HG03442 (cell line): ENCODE results near the gene GOLGA2.

Experiments
- ATAC-seq: cut with Tn5 transposase; IDR thresholded peaks from one replicate; pipeline ENCODE4 v1.9.1; 2021; ENCODE audit warnings: mild to moderate bottlenecking, moderate library complexity; ENCODE audit not compliant: unreplicated experiment

The GOLGA2 gene, protein sequence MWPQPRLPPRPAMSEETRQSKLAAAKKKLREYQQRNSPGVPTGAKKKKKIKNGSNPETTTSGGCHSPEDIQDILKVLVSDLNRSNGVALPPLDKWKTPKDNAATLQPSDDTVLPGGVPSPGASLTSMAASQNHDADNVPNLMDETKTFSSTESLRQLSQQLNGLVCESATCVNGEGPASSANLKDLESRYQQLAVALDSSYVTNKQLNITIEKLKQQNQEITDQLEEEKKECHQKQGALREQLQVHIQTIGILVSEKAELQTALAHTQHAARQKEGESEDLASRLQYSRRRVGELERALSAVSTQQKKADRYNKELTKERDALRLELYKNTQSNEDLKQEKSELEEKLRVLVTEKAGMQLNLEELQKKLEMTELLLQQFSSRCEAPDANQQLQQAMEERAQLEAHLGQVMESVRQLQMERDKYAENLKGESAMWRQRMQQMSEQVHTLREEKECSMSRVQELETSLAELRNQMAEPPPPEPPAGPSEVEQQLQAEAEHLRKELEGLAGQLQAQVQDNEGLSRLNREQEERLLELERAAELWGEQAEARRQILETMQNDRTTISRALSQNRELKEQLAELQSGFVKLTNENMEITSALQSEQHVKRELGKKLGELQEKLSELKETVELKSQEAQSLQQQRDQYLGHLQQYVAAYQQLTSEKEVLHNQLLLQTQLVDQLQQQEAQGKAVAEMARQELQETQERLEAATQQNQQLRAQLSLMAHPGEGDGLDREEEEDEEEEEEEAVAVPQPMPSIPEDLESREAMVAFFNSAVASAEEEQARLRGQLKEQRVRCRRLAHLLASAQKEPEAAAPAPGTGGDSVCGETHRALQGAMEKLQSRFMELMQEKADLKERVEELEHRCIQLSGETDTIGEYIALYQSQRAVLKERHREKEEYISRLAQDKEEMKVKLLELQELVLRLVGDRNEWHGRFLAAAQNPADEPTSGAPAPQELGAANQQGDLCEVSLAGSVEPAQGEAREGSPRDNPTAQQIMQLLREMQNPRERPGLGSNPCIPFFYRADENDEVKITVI

DNA sequence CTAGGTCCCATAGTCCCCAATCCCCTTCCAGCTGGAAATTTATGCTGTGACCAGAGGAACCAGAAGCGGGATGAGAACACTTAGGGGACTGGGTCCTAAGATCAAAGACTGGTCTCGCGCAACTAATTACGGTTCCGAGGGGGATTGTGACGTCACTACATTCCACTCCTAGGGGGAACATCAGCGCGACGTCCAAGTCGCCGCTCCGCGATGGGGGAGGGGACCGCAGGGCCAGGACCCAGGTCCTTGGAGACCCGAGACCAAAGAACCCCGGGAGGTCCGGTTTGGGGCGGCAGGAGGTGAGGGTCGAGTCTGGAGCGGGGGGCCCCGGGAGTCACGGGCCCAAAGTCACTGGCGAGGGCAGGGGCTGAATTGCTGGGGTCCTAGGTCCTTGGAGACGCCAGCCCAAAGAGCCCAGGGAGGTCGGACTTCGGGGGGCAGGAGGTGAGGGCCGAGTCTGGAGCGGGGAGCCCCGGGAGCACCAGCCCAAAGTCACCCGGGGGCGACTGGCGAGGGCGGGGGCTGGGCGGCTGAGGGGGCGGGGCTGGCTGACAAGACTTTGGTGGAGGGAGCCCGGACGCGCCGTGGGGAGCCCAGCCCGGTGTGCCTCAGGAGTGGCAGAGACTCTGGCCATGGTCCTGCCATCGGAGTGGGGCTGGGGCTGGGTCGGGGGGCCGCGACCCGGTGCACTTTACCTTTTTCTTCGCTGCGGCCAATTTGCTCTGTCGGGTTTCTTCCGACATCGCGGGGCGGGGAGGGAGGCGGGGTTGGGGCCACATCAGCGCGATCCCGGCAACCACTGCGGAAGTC, at the start of gene GOLGA2:
Gene GOLGA2, minus strand, starts transcription at position 810 of the 810 bp plus-strand sequence. Its CDS starts 31 bp downstream, at position 779.
- ATAC-seq = peak; percentile 31

DNA sequence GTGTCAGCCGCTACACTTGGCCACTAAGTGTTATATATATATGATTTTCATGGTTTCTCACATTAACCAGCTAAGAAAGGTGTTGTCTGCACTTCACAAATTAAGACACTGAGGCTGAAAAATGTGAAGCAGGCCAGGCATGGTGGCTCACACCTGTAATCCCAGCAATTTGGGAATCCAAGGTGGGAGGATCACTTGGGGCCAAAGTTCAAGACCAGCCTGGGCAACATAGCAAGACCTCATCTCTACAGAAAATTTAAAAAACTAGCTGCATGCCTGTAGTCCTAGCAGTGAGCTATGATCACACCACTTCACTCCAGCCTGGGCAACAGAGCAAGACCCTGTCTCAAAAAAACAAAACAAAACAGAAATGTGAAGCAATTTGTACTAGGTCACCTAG, 48.6 kb upstream of the GOLGA2 start:
- no peak for ATAC-seq

DNA sequence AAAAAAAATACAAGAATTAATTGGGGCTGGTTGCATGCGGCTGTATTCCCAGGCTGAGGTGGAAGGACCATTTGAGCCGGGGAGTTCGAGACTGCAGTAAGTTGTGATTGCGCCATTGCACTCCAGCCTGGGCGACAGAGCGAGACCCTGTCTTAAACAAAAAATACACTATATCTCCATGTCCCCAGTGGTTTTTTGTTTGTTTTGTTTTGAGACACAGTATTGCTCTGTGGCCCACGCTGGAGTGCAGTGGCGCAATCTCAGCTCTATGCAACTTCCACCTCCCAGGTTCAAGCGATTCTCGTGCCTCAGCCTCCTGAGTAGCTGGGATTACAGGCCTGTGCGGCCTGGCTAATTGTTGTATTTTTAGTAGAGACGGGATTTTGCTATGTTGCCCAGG, 48.0 kb upstream of the GOLGA2 start:
- no peak for ATAC-seq

DNA sequence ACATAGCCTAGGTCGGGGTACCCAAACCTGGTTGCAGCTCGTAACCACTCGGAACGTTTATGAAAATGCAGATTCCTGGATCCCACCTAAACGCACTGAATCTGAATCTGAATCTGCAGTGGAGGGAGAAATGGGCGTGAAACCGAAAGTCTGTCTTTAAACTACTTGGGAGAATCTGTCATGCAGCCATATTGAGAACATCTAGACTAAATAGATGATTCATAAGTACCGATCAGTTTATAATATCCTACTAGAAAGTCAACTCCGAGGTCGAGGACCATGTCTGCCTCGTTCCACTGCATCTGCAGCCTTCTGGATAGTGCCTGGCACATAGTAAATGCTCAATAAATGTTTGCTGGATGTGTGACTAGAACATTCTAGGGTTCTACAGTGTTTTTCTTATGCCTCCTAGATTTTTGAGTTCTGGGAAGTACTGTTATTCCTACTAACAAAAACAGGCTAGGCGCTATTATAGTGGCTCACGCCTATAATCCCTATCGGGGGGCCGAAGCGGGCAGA, 47.5 kb upstream of the GOLGA2 start:
- ATAC-seq = no peak

DNA sequence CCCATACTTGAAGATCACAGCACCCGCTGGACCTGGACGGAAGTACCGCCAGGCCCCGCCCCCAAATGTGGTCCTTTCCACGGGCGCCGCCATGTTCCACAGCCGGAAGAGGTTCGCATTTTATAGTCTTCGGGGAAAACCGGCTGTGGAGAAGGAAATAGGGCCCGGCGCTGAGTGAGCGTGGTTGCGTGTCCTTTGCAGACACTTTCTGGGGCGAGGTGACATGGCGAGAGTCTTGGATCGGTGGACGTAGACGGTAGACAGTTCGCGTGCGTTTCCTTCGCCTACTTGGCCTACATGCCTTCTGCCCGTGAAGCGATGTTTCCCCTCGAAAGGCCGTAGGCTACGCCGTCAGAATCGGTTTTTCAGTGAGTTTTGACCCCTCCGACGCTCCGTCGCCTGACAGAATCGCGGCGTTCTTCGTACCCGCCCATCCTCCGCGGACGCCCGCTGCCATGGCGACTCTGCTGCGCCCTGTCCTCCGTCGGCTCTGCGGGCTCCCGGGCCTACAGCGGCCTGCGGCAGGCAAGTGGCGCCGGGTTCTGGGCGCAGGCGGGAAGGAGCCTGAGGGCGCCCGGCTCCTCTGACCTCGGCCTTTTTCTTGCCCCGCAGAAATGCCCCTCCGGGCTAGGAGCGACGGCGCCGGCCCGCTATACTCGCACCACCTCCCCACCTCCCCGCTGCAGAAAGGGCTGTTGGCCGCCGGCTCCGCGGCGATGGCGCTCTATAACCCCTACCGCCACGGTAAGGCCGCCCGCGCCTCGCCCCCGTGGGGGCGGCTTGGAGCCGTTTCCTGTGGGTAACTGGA, 46.8 kb upstream of the GOLGA2 start, which contains the start of the genes COQ4 and TRUB2:
Gene COQ4, plus strand, starts transcription at position 436 of the 808 bp plus-strand sequence. Its CDS starts 20 bp downstream, at position 456.
Gene TRUB2, minus strand, starts transcription at position 44 of the 808 bp plus-strand sequence. Its CDS starts 39 bp downstream, at position 5.
- peak; percentile 73 for ATAC-seq

GRCh38 chr9:128321879-128322403, 46.1 kb upstream of the GOLGA2 start:
- peak; percentile 3 for ATAC-seq

DNA sequence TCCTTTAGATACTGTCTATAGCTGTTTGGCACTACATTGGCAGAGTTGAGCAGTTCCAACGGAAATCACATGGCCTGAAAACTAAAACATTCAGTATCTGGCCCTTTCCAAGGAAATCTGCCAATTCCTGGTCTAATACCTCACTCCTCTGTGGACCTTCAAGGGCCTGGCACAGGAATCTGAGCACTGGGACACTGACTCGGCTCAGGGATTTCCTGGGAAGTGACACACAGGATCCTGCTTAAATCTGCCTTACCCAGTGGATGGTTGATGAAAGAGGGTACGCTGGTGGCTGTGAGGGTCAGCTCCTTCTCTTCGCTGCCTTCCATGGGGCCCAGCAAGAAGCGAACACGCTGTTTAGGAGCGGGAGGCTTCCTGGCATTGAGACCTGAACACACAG, 45.5 kb upstream of the GOLGA2 start:
- ATAC-seq = no peak

DNA sequence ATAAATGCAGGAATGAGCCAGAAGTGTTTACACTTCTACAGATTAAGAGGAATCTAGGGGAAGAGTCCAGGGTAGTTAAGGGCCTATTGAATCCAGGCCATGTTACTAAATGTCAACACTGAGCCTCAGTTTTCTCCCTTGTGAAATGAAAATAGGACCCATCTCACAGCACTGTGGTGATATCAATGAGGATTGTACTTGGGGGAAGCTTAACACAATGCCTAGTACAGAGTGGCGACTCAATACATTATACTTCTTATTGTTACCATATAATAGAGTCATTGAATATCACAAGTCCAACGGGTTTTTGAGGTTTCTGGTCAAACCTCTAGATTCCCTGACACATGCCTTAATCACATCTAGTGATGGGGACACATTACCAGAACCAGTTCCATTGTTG, 41.8 kb upstream of the GOLGA2 start:
- no peak for ATAC-seq

- ATAC-seq = no peak
These were observed 40.6 kb upstream of the GOLGA2 start for GRCh38 chr9:128316421-128316820.

- no peak for ATAC-seq
These were observed 38.9 kb upstream of the GOLGA2 start for GRCh38 chr9:128314697-128315096.

DNA sequence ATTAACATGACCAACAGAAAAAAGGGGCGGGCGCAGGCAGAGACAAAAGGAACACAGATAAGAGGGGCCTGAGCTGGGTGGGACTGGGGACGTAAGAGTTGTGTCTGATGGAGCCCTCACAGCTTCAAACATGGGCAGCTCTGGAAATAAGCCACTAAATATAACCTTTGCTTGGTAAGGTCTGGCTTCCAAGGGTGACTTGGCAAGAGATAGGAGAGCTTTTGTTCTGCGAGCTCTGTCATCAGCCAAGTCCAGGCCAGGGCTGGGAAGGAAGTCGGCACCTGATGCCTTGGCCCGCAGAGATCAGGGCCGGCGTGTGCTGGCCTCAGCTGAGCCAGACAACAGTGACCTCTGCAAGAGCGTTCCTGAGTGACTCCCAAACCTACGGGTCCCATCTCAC, 34.7 kb upstream of the GOLGA2 start:
- no peak for ATAC-seq

- no peak for ATAC-seq
These were observed 33.7 kb upstream of the GOLGA2 start for GRCh38 chr9:128309551-128309950.

DNA sequence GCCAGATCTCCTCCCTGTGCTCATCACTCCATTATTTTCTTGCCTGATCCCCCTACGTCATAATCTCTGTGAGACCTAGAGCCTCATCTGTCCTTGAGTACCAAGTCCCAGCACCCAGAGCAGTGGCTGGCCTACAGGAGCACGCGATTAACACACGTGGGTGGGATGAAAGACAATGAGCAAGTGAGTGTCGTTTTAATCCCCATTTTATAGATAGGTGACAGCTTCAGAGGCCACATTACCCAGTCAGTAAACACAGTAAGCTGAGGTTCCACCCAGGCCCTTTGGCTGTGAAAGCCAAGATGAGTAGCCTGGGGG, 29.1 kb upstream of the GOLGA2 start:
- no peak for ATAC-seq

- no peak for ATAC-seq
These were observed 28.5 kb upstream of the GOLGA2 start for GRCh38 chr9:128304136-128304970.

DNA sequence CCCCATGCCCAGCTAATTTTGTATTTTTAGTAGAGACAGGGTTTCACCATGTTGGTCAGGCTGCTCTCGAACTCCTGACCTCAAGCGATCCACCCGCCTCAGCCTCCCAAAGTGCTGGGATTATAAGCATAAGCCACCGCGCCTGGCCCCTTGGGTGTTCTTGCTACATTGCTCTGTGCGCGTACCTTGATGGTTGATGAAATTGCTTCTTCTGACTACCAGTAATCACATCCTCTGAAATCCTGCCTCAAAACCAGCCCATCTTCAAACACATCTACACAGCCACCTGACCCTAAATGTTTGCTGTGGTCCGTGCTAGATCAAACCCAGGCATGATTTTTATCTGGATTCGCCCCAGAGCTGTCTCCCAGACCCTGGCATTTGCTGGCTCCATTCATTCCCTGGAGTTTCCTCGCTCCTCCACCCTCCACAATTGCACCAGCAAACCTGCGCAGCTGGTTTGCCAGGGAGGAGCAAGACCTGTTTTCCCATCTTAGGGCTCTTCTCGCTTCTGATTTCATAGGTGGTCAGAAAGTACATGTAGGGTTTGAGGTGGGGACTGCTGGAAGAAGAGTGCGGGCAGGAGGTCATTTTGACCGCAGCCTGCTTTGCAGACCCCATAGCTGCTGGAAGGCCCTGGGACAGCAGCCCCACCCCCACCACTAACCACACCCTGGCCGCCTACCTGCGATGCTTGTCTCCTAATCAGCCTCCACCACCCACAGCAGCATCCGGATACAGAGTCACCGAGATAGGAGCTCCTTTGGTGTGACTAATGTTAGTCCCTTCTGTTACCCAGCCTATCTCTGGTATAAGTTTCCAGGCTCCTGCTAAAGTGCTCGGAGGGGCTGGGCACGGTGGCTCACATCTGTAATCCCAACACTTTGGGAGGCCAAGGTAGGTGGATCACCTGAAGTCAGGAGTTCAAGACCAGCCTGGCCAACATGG, 23.0 kb upstream of the GOLGA2 start:
- no peak for ATAC-seq

- ATAC-seq = no peak
These were observed 21.5 kb upstream of the GOLGA2 start for GRCh38 chr9:128297221-128297773.
